Heart right ventricle (tissue), 16 donors: Measurements from ENCODE around the gene VIPR2. TPM values are rescaled to one million over a fixed set of nuclear protein-coding genes. Genes with fewer than 3 reads are reported as not detected.
"Not testable (repeated sequence)": the region's sequence is repeated elsewhere in the genome, so short reads cannot be mapped to it uniquely, and the experiment has no call there.

Experiments
- ATAC-seq, 8 donors: fragments of 200-7000 bp; cut with Tn5 transposase; one replicate each; pipeline ENCODE4 v1.9.1; 2020; ENCODE audit warnings: mild to moderate bottlenecking in 8 of 8, moderate library complexity in 8 of 8, moderate number of reproducible peaks in 1 of 8
- DNase-seq, 2 donors: peaks; one replicate each; pipeline ENCODE4 v3.0.0-alpha.2; 2020
- H3K27ac ChIP-seq, 10 donors: fragments of 200-600 bp; sonication (generic) in 2 of 10; one replicate each; pipeline versions ENCODE4 v1.5.0 to v1.8.0; 2020 to 2022; ENCODE audit warnings: mild to moderate bottlenecking in 3 of 10
- H3K27me3 ChIP-seq, 7 donors: fragments of 200-600 bp; one replicate each; pipeline ENCODE4 v1.8.0; 2021 to 2022; ENCODE audit warnings: mild to moderate bottlenecking in 2 of 7
- H3K36me3 ChIP-seq, 9 donors: fragments of 200-600 bp; sonication (generic) in 1 of 9; one replicate each; pipeline versions ENCODE4 v1.5.0 to v1.8.0; 2020 to 2022; ENCODE audit warnings: mild to moderate bottlenecking in 2 of 9
- H3K4me1 ChIP-seq, 9 donors: fragments of 200-600 bp; sonication (generic) in 1 of 9; one replicate each; pipeline versions ENCODE4 v1.5.0 to v1.8.0; 2020 to 2022; ENCODE audit warnings: mild to moderate bottlenecking in 4 of 9
- H3K4me3 ChIP-seq, 10 donors: fragments of 200-600 bp; sonication (generic) in 2 of 10; one replicate each; pipeline versions ENCODE4 v1.5.0 to v1.8.0; 2020 to 2022; ENCODE audit warnings: mild to moderate bottlenecking in 7 of 10, moderate library complexity in 2 of 10
- H3K9me3 ChIP-seq, 11 donors: fragments of 200-600 bp in 10 of 11; sonication (generic) in 2 of 11; one replicate each; pipeline versions ENCODE4 v1.5.0 to v1.8.0; 2013 to 2022; ENCODE audit warnings: mild to moderate bottlenecking in 2 of 11, control low read depth in 1 of 11, moderate library complexity in 1 of 11
- WGBS, 2 donors: extraction: QIAGEN DNeasy Blood & Tissue Kit; methylation state at CpG; one replicate each; pipeline ENCODE4 v1.1.7; 2013; ENCODE audit warnings: inconsistent platforms in 1 of 2; 5-methylcytosine and 5-hydroxymethylcytosine counted together
- intact Hi-C, 10 donors: fragments of 100-400 bp; cut with DNase I; formaldehyde crosslinking; loops; one replicate each; pipeline versions ENCODE4 v1.11.1 to v1.14.2; 2022
- polyA plus RNA-seq, 2 donors: library from polyadenylated mRNA; stranded (reverse); fragments of 200-250 nt; gene quantifications; one replicate each; pipeline ENCODE4 v1.2.3, GENCODE V29; 2013
- total RNA-seq, 10 donors: library from RNA; stranded (reverse); fragmentation: NEBNext Ultra II Directional in 3 of 10; extraction: Animal tissue kit (Norgen Biotek cat#: 25700) in 3 of 10; gene quantifications; one replicate each; pipeline versions ENCODE4 v1.2.1 to v1.2.4, GENCODE V29; 2021 to 2023
- TF ChIP-seq, protein P1 (sequence below), 9 donors: fragments of 200-600 bp; sonication (generic) in 2 of 9; IDR thresholded peaks; one replicate each; pipeline versions ENCODE4 v1.5.0 to v1.8.0; 2021 to 2022; ENCODE audit warnings: antibody characterized with exemption in 9 of 9, mild to moderate bottlenecking in 5 of 9, moderate library complexity in 1 of 9
- donor health status: Arrhythmogenic right ventricular cardiomyopathy.
- donor health status: ischemic (EF 13 %, LVEDD 7.1; RV severe dilation, severe dysfunction).
- donor health status: healthy with polysubstance abuse.
- donor health status: DM: no; HTN: yes; CAD: no.
- donor health status: DM: no; HTN: no; CAD: no.
- donor health status: ischemic (EF 25% LVEDD 6.9; RV normal size, moderate dysfunction).
- donor health status: ischemic (EF 25% LVEDD 5.7; RV mildly dilated, moderate dysfunction).
- donor health status: healthy.
- donor health status: DM: yes; HTN: yes; CAD: no.
- donor health status: Ischemic cardiomyopathy.
- donor health status: ischemic (EF 35%, LVEDD 5.7; RV mildly dilated, moderate dysfunction).
- donor health status: nonischemic (EF 11% LVEDD 7.7; RV severe dilation, severe dysfunction).
- donor health status: DM: yes; HTN: yes; CAD: no.
- donor health status: PGD.
- donor health status: ischemic (EF 29% LVEDD 5.4; RV normal size, mild dysfunction).
- donor health status: nonischemic (EF 23%, LVEDD 6.1; RV moderate dilation, normal function).

VIPR2 gene
- total and polyA plus RNA-seq, 12 donors = 3.0 to 30.6 (median 19.1) TPM

DNA sequence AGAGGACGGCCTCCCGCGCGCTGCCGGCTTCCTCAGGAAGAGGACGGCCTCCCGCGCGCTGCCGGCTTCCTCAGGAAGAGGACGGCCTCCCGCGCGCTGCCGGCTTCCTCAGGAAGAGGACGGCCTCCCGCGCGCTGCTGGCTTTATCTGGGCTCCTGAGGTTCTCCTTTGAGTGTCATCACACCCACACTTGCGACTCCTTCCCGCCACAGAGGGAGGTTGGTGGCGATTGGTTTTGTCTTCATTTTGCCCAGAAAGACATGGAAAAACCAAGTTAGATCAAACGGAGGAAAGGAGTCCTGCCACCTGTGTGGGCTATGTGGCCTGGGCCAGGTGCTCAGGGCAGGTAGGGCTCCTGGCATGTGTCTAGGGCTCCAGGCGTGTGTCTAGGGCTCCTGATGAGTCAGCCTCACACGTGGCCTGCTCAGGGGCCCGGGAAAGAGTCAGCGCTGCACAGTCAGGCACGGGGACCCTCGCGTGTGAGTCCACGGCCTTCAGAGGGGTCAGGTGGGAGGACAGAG is 138.0 kb downstream of the VIPR2 start:
- DNase-seq (no peak), ATAC-seq (no peak)
- intact Hi-C loops = no loop called here
- no peaks in the 10 kb centered on the region for H3K9me3 ChIP-seq
- no peak overlapping the region for H3K27ac ChIP-seq
- WGBS, 2 donors = 84 to 90% methylated on average over 17 to 31 of the region's 31 CpGs
- H3K4me3 ChIP-seq = no peak overlapping the region
- H3K36me3 ChIP-seq = no peaks in the 10 kb centered on the region
- TF ChIP-seq, protein P1, sequence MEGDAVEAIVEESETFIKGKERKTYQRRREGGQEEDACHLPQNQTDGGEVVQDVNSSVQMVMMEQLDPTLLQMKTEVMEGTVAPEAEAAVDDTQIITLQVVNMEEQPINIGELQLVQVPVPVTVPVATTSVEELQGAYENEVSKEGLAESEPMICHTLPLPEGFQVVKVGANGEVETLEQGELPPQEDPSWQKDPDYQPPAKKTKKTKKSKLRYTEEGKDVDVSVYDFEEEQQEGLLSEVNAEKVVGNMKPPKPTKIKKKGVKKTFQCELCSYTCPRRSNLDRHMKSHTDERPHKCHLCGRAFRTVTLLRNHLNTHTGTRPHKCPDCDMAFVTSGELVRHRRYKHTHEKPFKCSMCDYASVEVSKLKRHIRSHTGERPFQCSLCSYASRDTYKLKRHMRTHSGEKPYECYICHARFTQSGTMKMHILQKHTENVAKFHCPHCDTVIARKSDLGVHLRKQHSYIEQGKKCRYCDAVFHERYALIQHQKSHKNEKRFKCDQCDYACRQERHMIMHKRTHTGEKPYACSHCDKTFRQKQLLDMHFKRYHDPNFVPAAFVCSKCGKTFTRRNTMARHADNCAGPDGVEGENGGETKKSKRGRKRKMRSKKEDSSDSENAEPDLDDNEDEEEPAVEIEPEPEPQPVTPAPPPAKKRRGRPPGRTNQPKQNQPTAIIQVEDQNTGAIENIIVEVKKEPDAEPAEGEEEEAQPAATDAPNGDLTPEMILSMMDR (IDR thresholded peaks at IDR 0.05) = no peak
- no peaks in the 10 kb centered on the region for H3K27me3 ChIP-seq
- H3K4me1 ChIP-seq = peaks cover 0 to 15% (median 0%) of the 10 kb centered on the region in 9 donors

GRCh38 chr7:159006022-159006609 is 138.6 kb downstream of the VIPR2 start:
- H3K4me3 ChIP-seq, intact Hi-C loops, DNase-seq, H3K27ac ChIP-seq, H3K36me3 ChIP-seq, H3K9me3 ChIP-seq, ATAC-seq, H3K27me3 ChIP-seq: not testable (repeated sequence)
- peaks cover 0 to 11% (median 0%) of the 10 kb centered on the region in 9 donors for H3K4me1 ChIP-seq
- 84 to 100% methylated on average over 4 to 25 of the region's 69 CpGs for WGBS, 2 donors

- WGBS, 2 donors = 85 to 91% methylated on average over 18 of the region's 18 CpGs
- Histone ChIP-seq H3K9me3 (no peaks in the 10 kb centered on the region), H3K4me1 (peaks cover 0 to 6% (median 0%) of the 10 kb centered on the region in 9 donors), H3K4me3 (no peak overlapping the region), H3K27ac (no peak overlapping the region), H3K36me3 (no peaks in the 10 kb centered on the region), H3K27me3 (no peaks in the 10 kb centered on the region)
- TF ChIP-seq, protein P1 (IDR thresholded peaks at IDR 0.05) = no peak
- intact Hi-C loops = no loop called here
- no peak for DNase-seq
- no peak for ATAC-seq
These were observed 139.0 kb downstream of the VIPR2 start for GRCh38 chr7:159005618-159006017.

- no peaks in the 10 kb centered on the region for H3K27me3 ChIP-seq
- intact Hi-C loops = no loop called here
- WGBS, 2 donors = 91 to 92% methylated on average over 10 of the region's 10 CpGs
- peaks cover 0 to 6% (median 0%) of the 10 kb centered on the region in 9 donors for H3K4me1 ChIP-seq
- H3K9me3 ChIP-seq = no peaks in the 10 kb centered on the region
- ATAC-seq = no peak
- H3K27ac ChIP-seq = no peak overlapping the region
- TF ChIP-seq, protein P1 (IDR thresholded peaks at IDR 0.05) = no peak
- no peak for DNase-seq
- H3K4me3 ChIP-seq = no peak overlapping the region
- no peaks in the 10 kb centered on the region for H3K36me3 ChIP-seq
These were observed 140.3 kb downstream of the VIPR2 start for GRCh38 chr7:159004411-159004810.

GRCh38 chr7:159001811-159002210 is 142.9 kb downstream of the VIPR2 start:
- 89 to 92% methylated on average over 12 of the region's 12 CpGs for WGBS, 2 donors
- Histone ChIP-seq H3K4me3 (no peak overlapping the region), H3K27ac (no peak overlapping the region), H3K9me3 (no peaks in the 10 kb centered on the region), H3K4me1 (peaks cover 0 to 8% (median 0%) of the 10 kb centered on the region in 9 donors), H3K36me3 (no peaks in the 10 kb centered on the region), H3K27me3 (peaks cover 0 to 9% (median 9%) of the 10 kb centered on the region in 7 donors)
- TF ChIP-seq, protein P1 (IDR thresholded peaks at IDR 0.05) = no peak
- no peak for ATAC-seq
- no peak for DNase-seq
- intact Hi-C loops = no loop called here
